Neural progenitor cell (in vitro differentiated cells): ENCODE data around the gene ZNF200. TPM values are rescaled to one million over a fixed set of nuclear protein-coding genes. Genes with fewer than 3 reads are reported as not detected.

Source experiments
- DNase-seq: peaks from one replicate; pipeline ENCODE4 v3.0.0-alpha.2; 2016; ENCODE audit warnings: low spot score
- H2AFZ ChIP-seq: fragments of 200-600 bp; sonication (generic); replicated peaks from 2 replicates; pipeline ENCODE4 v1.6.1; 2016; ENCODE audit warnings: antibody characterized with exemption
- H3F3A ChIP-seq: fragments of 200-600 bp; sonication (generic); 2 replicates; pipeline ENCODE4 v1.6.1; 2016; ENCODE audit warnings: antibody characterized with exemption, low read depth
- H3K27ac ChIP-seq: fragments of 200-600 bp; sonication (generic); 2 replicates; pipeline ENCODE4 v1.5.1; 2016; ENCODE audit warnings: mild to moderate bottlenecking
- H3K27me3 ChIP-seq: fragments of 200-600 bp; sonication (generic); 2 replicates; pipeline ENCODE4 v1.6.1; 2016; ENCODE audit warnings: mild to moderate bottlenecking, moderate library complexity
- H3K36me3 ChIP-seq: fragments of 200-600 bp; sonication (generic); 2 replicates; pipeline ENCODE4 v1.5.1; 2016
- H3K4me1 ChIP-seq: fragments of 200-600 bp; sonication (generic); 2 replicates; pipeline ENCODE4 v1.6.1; 2016; ENCODE audit warnings: mixed run types
- H3K4me2 ChIP-seq: fragments of 200-600 bp; sonication (generic); 2 replicates; pipeline ENCODE4 v1.6.1; 2016
- H3K4me3 ChIP-seq: fragments of 200-600 bp; sonication (generic); 2 replicates; pipeline ENCODE4 v1.5.1; 2016
- H3K79me2 ChIP-seq: fragments of 200-600 bp; sonication (generic); 2 replicates; pipeline ENCODE4 v1.6.1; 2016; ENCODE audit warnings: low read depth
- H3K9ac ChIP-seq: fragments of 200-600 bp; sonication (generic); 2 replicates; pipeline ENCODE4 v1.6.1; 2016
- H3K9me3 ChIP-seq: fragments of 200-600 bp; sonication (generic); 2 replicates; pipeline ENCODE4 v1.5.1; 2016; ENCODE audit warnings: low read depth
- H4K20me1 ChIP-seq: fragments of 200-600 bp; sonication (generic); 2 replicates; pipeline ENCODE4 v1.6.1; 2016; ENCODE audit warnings: low read depth
- H3K27ac Mint-ChIP-seq: 3 replicates; pipeline ENCODE4 v1.8.0; 2021; ENCODE audit warnings: mixed read lengths
- H3K27me3 Mint-ChIP-seq: 2 replicates; pipeline ENCODE4 v1.8.0; 2022; ENCODE audit warnings: low read depth, mild to moderate bottlenecking, inconsistent platforms, moderate library complexity, mixed read lengths; ENCODE audit not compliant: insufficient read depth
- H3K36me3 Mint-ChIP-seq: 3 replicates; pipeline ENCODE4 v1.8.0; 2021; ENCODE audit warnings: mixed read lengths
- H3K4me1 Mint-ChIP-seq: 3 replicates; pipeline ENCODE4 v1.8.0; 2021; ENCODE audit warnings: mixed read lengths
- H3K4me3 Mint-ChIP-seq: 3 replicates; pipeline ENCODE4 v1.8.0; 2021; ENCODE audit warnings: mild to moderate bottlenecking, moderate library complexity, mixed read lengths
- H3K9me3 Mint-ChIP-seq: 3 replicates; pipeline ENCODE4 v1.8.0; 2020; ENCODE audit warnings: mixed read lengths
- EZH2 ChIP-seq: fragments of 200-600 bp; sonication (generic); IDR thresholded peaks from 2 replicates; pipeline ENCODE4 v1.6.1; 2017; ENCODE audit warnings: antibody characterized with exemption, mild to moderate bottlenecking, moderate library complexity
- EZH2phosphoT487 ChIP-seq: fragments of 200-600 bp; sonication (generic); IDR thresholded peaks from 2 replicates; pipeline ENCODE4 v1.6.1; 2017; ENCODE audit warnings: antibody characterized with exemption
- total RNA-seq: library from RNA; depleted of rRNA; stranded (reverse); fragments of >200 nt; gene quantifications from 2 replicates; pipeline ENCODE4 v1.2.3, GENCODE V29; 2015; ENCODE audit warnings: low replicate concordance
- TF ChIP-seq, protein P1 (sequence below): fragments of 200-600 bp; sonication (generic); IDR thresholded peaks from 2 replicates; pipeline ENCODE4 v1.5.1; 2017; ENCODE audit warnings: antibody characterized with exemption, mild to moderate bottlenecking

The ZNF200 gene
- total RNA-seq, 1 donor from 2014 or later: 10.1 TPM

DNA sequence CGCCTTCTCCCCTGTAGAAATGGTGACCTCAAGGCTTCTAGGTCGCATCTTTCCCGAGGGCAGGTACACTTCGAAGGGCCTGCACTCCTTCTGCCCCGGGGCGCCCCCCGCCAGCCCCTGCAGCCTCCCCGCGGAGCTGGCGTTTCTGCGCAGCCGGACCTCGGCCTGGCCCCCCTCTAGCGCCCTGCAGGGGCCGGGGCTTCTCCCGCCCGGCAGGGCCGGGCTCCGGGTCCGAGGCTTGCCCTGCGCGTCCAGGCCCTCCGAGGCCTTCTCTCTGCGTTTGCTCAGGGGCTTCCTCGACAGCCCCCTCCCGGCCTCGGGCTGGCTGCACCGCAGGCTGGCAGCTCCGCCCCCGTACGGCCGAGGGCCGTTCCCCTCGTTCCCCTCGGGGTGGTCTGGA is 19.4 kb upstream of the ZNF200 start:
- H3K79me2 ChIP-seq: no peaks in the 10 kb centered on the region
- H3K4me3 ChIP-seq: no peak overlapping the region
- Mint-ChIP-seq H3K36me3 (no peaks in the 10 kb centered on the region), H3K4me1 (no peaks in the 10 kb centered on the region), H3K27me3 (peaks cover 19% of the 10 kb centered on the region), H3K4me3 (no peak overlapping the region), H3K27ac (no peak overlapping the region), H3K9me3 (peaks cover 6% of the 10 kb centered on the region)
- H3K27ac ChIP-seq: no peak overlapping the region
- no peak overlapping the region for H2AFZ ChIP-seq
- no peaks in the 10 kb centered on the region for H3K27me3 ChIP-seq
- no peaks in the 10 kb centered on the region for H4K20me1 ChIP-seq
- no peak overlapping the region for H3K4me2 ChIP-seq
- TF ChIP-seq, protein P1, sequence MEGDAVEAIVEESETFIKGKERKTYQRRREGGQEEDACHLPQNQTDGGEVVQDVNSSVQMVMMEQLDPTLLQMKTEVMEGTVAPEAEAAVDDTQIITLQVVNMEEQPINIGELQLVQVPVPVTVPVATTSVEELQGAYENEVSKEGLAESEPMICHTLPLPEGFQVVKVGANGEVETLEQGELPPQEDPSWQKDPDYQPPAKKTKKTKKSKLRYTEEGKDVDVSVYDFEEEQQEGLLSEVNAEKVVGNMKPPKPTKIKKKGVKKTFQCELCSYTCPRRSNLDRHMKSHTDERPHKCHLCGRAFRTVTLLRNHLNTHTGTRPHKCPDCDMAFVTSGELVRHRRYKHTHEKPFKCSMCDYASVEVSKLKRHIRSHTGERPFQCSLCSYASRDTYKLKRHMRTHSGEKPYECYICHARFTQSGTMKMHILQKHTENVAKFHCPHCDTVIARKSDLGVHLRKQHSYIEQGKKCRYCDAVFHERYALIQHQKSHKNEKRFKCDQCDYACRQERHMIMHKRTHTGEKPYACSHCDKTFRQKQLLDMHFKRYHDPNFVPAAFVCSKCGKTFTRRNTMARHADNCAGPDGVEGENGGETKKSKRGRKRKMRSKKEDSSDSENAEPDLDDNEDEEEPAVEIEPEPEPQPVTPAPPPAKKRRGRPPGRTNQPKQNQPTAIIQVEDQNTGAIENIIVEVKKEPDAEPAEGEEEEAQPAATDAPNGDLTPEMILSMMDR: no peak
- no peak for TF ChIP-seq EZH2
- TF ChIP-seq EZH2phosphoT487: no peak
- DNase-seq: no peak
- H3K9me3 ChIP-seq: no peaks in the 10 kb centered on the region
- no peaks in the 10 kb centered on the region for H3K36me3 ChIP-seq
- no peaks in the 10 kb centered on the region for H3F3A ChIP-seq
- H3K9ac ChIP-seq: no peak overlapping the region
- no peaks in the 10 kb centered on the region for H3K4me1 ChIP-seq

GRCh38 chr16:3252967-3253366 is 18.0 kb upstream of the ZNF200 start:
- Mint-ChIP-seq H3K4me3 (no peak overlapping the region), H3K9me3 (peaks cover 4% of the 10 kb centered on the region), H3K4me1 (no peaks in the 10 kb centered on the region), H3K36me3 (no peaks in the 10 kb centered on the region), H3K27me3 (peaks cover 11% of the 10 kb centered on the region), H3K27ac (no peak overlapping the region)
- no peak overlapping the region for H3K27ac ChIP-seq
- H4K20me1 ChIP-seq: no peaks in the 10 kb centered on the region
- no peaks in the 10 kb centered on the region for H3K27me3 ChIP-seq
- H3K9me3 ChIP-seq: no peaks in the 10 kb centered on the region
- TF ChIP-seq, protein P1: no peak
- TF ChIP-seq EZH2: no peak
- no peak for TF ChIP-seq EZH2phosphoT487
- H3K4me3 ChIP-seq: no peak overlapping the region
- DNase-seq: no peak
- no peaks in the 10 kb centered on the region for H3K4me1 ChIP-seq
- H3F3A ChIP-seq: no peaks in the 10 kb centered on the region
- no peaks in the 10 kb centered on the region for H3K79me2 ChIP-seq
- H3K4me2 ChIP-seq: no peak overlapping the region
- no peaks in the 10 kb centered on the region for H3K36me3 ChIP-seq
- no peak overlapping the region for H2AFZ ChIP-seq
- no peak overlapping the region for H3K9ac ChIP-seq

- Mint-ChIP-seq H3K9me3 (peaks cover 3% of the 10 kb centered on the region), H3K4me1 (no peaks in the 10 kb centered on the region)
- H3K4me3 ChIP-seq: no peak overlapping the region
Observed at GRCh38 chr16:3249451-3249850, 14.5 kb upstream of the ZNF200 start.

More at GRCh38 chr16:3249451-3249850, 14.5 kb upstream of the ZNF200 start:
- Histone ChIP-seq H3K9me3 (no peaks in the 10 kb centered on the region), H3K9ac (no peak overlapping the region), H3K4me1 (no peaks in the 10 kb centered on the region), H3F3A (no peaks in the 10 kb centered on the region), H3K27ac (no peak overlapping the region), H3K36me3 (no peaks in the 10 kb centered on the region), H3K27me3 (no peaks in the 10 kb centered on the region), H2AFZ (no peak overlapping the region), H4K20me1 (no peaks in the 10 kb centered on the region), H3K4me2 (no peak overlapping the region), H3K79me2 (no peaks in the 10 kb centered on the region)
- Mint-ChIP-seq H3K4me3 (no peak overlapping the region), H3K27me3 (peaks cover 18% of the 10 kb centered on the region), H3K36me3 (no peaks in the 10 kb centered on the region), H3K27ac (no peak overlapping the region)
- TF ChIP-seq EZH2 (no peak), EZH2phosphoT487 (no peak)
- TF ChIP-seq, protein P1: no peak
- DNase-seq: no peak
